Left lung (tissue), 10 donors: ENCODE measurements around the gene C1orf35. TPM values are rescaled to one million over a fixed set of nuclear protein-coding genes. Genes with fewer than 3 reads are reported as not detected.

Experiments
- ATAC-seq: fragments of 200-7000 bp; cut with Tn5 transposase; one replicate; pipeline ENCODE4 v1.9.1; 2020; ENCODE audit warnings: moderate library complexity
- DNase-seq, 4 donors: peaks; one replicate each; pipeline ENCODE4 v3.0.0-alpha.2; 2013 to 2020
- H3K27ac ChIP-seq, 2 donors: fragments of 200-600 bp; sonication (generic) in 1 of 2; one replicate each; pipeline versions ENCODE4 v1.5.0 to v1.8.0; 2020 to 2021
- H3K27me3 ChIP-seq, 2 donors: fragments of 200-600 bp; sonication (generic) in 1 of 2; one replicate each; pipeline versions ENCODE4 v1.5.0 to v1.8.0; 2020 to 2021
- H3K36me3 ChIP-seq, 2 donors: fragments of 200-600 bp; sonication (generic) in 1 of 2; one replicate each; pipeline versions ENCODE4 v1.5.0 to v1.8.0; 2020 to 2021
- H3K4me1 ChIP-seq, 2 donors: fragments of 200-600 bp; one replicate each; pipeline ENCODE4 v1.8.0; 2021
- H3K4me3 ChIP-seq, 2 donors: fragments of 200-600 bp; sonication (generic) in 1 of 2; one replicate each; pipeline versions ENCODE4 v1.5.0 to v1.8.0; 2020 to 2021; ENCODE audit warnings: mild to moderate bottlenecking in 1 of 2
- H3K9me3 ChIP-seq, 2 donors: fragments of 200-600 bp; sonication (generic) in 1 of 2; one replicate each; pipeline versions ENCODE4 v1.5.0 to v1.8.0; 2020 to 2021
- CTCF ChIP-seq, 2 donors: fragments of 200-600 bp; sonication (generic) in 1 of 2; IDR thresholded peaks; one replicate each; pipeline versions ENCODE4 v1.5.0 to v1.8.0; 2021; ENCODE audit warnings: antibody characterized with exemption in 2 of 2
- intact Hi-C, 2 donors: fragments of 100-400 bp; cut with DNase I; formaldehyde crosslinking; loops; one replicate each; pipeline versions ENCODE4 v1.11.2 to v1.14.2; 2022
- polyA plus RNA-seq, 6 donors: library from polyadenylated mRNA; unstranded; fragments of 120-200 nt; gene quantifications; one replicate each; pipeline ENCODE4 v1.2.1, GENCODE V29; 2013; ENCODE audit not compliant: insufficient read length in 6 of 6
- total RNA-seq, 2 donors: library from RNA; stranded (reverse); fragmentation: NEBNext Ultra II Directional; extraction: Animal tissue kit (Norgen Biotek cat#: 25700); gene quantifications; one replicate each; pipeline ENCODE4 v1.2.1, GENCODE V29; 2021
- donor health status: DM: no; HTN: yes; CAD: no.
- donor health status: DM: no; HTN: no; CAD: no.

The C1orf35 gene
- total and polyA plus RNA-seq, 8 donors: 12.6 to 21.1 (median 17.0) TPM

GRCh38 chr1:228095938-228096337 lies 7.2 kb downstream of the C1orf35 start:
- peaks cover 2 to 72% of the 10 kb centered on the region in 2 donors for H3K36me3 ChIP-seq

GRCh38 chr1:228095161-228095560 lies 8.0 kb downstream of the C1orf35 start:
- H3K36me3 ChIP-seq: peaks cover 2 to 68% of the 10 kb centered on the region in 2 donors
- H3K27me3 ChIP-seq: no peaks in the 10 kb centered on the region
- intact Hi-C loops: no loop called here
- no peak overlapping the region for H3K4me3 ChIP-seq
- no peak for TF ChIP-seq CTCF (IDR thresholded peaks at IDR 0.05)
- DNase-seq (no peak), ATAC-seq (no peak)
- H3K27ac ChIP-seq: no peak overlapping the region
- H3K9me3 ChIP-seq: peaks cover 0 to 8% of the 10 kb centered on the region in 2 donors
- peaks cover 25 to 81% of the 10 kb centered on the region in 2 donors for H3K4me1 ChIP-seq

More at GRCh38 chr1:228095938-228096337, 7.2 kb downstream of the C1orf35 start:
- no peak for TF ChIP-seq CTCF (IDR thresholded peaks at IDR 0.05)
- intact Hi-C loops: no loop called here
- peaks cover 17 to 79% of the 10 kb centered on the region in 2 donors for H3K4me1 ChIP-seq
- no peak overlapping the region for H3K4me3 ChIP-seq
- peaks cover 0 to 8% of the 10 kb centered on the region in 2 donors for H3K9me3 ChIP-seq
- ATAC-seq (no peak), DNase-seq (no peak)
- no peaks in the 10 kb centered on the region for H3K27me3 ChIP-seq
- H3K27ac ChIP-seq: no peak overlapping the region

GRCh38 chr1:228094432-228095016 lies 8.6 kb downstream of the C1orf35 start:
- Histone ChIP-seq H3K4me1 (peaks cover 31 to 81% of the 10 kb centered on the region in 2 donors), H3K9me3 (peaks cover 0 to 8% of the 10 kb centered on the region in 2 donors), H3K4me3 (no peak overlapping the region), H3K27me3 (no peaks in the 10 kb centered on the region), H3K27ac (no peak overlapping the region), H3K36me3 (peaks cover 2 to 66% of the 10 kb centered on the region in 2 donors)
- ATAC-seq (no peak), DNase-seq (no peak)
- no peak for TF ChIP-seq CTCF (IDR thresholded peaks at IDR 0.05)
- intact Hi-C loops: no loop called here

GRCh38 chr1:228093050-228093906 lies 9.8 kb downstream of the C1orf35 start:
- no peaks in the 10 kb centered on the region for H3K27me3 ChIP-seq
- H3K4me3 ChIP-seq: no peak overlapping the region
- H3K27ac ChIP-seq: no peak overlapping the region
- intact Hi-C loops: no loop called here
- DNase-seq: no peak
- peaks cover 0 to 8% of the 10 kb centered on the region in 2 donors for H3K9me3 ChIP-seq
- TF ChIP-seq CTCF (IDR thresholded peaks at IDR 0.05): no peak
- ATAC-seq: no peak
- H3K4me1 ChIP-seq: peaks cover 44 to 83% of the 10 kb centered on the region in 2 donors
- H3K36me3 ChIP-seq: peaks cover under 1 to 63% of the 10 kb centered on the region in 2 donors
